Glutamatergic neuron (in vitro differentiated cells): ENCODE data around the gene PANX2. TPM values are rescaled to one million over a fixed set of nuclear protein-coding genes. Genes with fewer than 3 reads are reported as not detected.

Experiments
- DNase-seq: peaks from one replicate; pipeline ENCODE4 v3.0.0; 2022
- H3K27ac Mint-ChIP-seq: one replicate; pipeline ENCODE4 v1.8.0; 2020; ENCODE audit warnings: mild to moderate bottlenecking, mixed read lengths, inconsistent platforms; ENCODE audit not compliant: unreplicated experiment
- H3K27me3 Mint-ChIP-seq: one replicate; pipeline ENCODE4 v1.8.0; 2020; ENCODE audit warnings: mild to moderate bottlenecking, moderate library complexity, mixed read lengths, inconsistent platforms; ENCODE audit not compliant: unreplicated experiment
- H3K36me3 Mint-ChIP-seq: one replicate; pipeline ENCODE4 v1.8.0; 2020; ENCODE audit warnings: mild to moderate bottlenecking, mixed read lengths, inconsistent platforms; ENCODE audit not compliant: unreplicated experiment
- H3K4me1 Mint-ChIP-seq: one replicate; pipeline ENCODE4 v1.8.0; 2020; ENCODE audit warnings: mild to moderate bottlenecking, low read depth, mixed read lengths, inconsistent platforms; ENCODE audit not compliant: unreplicated experiment
- H3K4me3 Mint-ChIP-seq: one replicate; pipeline ENCODE4 v1.8.0; 2020; ENCODE audit warnings: mild to moderate bottlenecking, mixed read lengths, inconsistent platforms; ENCODE audit not compliant: unreplicated experiment
- H3K9me3 Mint-ChIP-seq: one replicate; pipeline ENCODE4 v1.8.0; 2020; ENCODE audit warnings: mild to moderate bottlenecking, moderate library complexity, mixed read lengths, inconsistent platforms; ENCODE audit not compliant: unreplicated experiment
- total RNA-seq: library from RNA; stranded (reverse); fragmentation: NEBNext Ultra II Directional; extraction: Animal tissue kit (Norgen Biotek cat#: 25700); gene quantifications from one replicate; pipeline ENCODE4 v1.2.1, GENCODE V29; 2021; ENCODE audit not compliant: unreplicated experiment
- TF ChIP-seq, protein P1 (sequence below): fragments of 200-600 bp; sonication (generic); IDR thresholded peaks from one replicate; pipeline ENCODE4 v1.5.0; 2021; ENCODE audit not compliant: partially characterized antibody, unreplicated experiment

PANX2 gene
- total RNA-seq, 1 donor from 2014 or later: 1.8 TPM

DNA sequence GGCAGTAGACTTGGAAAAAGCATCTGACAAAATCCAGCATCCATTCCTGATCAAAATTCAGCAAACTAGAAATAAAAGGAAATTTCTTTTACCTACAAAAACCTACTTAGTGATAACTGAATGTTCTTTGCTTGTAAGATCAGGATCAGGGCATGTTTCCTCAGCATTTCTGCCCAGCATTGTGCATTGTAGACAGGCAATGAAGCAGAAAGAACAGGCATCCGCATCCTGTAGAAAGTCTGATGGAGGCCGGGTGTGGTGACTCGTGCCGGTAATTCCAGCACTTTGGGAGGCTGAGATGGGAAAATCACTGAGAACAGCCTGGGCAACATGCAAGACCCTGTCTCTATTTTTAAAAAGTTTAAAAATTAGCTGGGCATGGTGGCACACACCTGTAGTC is 32.5 kb upstream of the PANX2 start:
- TF ChIP-seq, protein P1, sequence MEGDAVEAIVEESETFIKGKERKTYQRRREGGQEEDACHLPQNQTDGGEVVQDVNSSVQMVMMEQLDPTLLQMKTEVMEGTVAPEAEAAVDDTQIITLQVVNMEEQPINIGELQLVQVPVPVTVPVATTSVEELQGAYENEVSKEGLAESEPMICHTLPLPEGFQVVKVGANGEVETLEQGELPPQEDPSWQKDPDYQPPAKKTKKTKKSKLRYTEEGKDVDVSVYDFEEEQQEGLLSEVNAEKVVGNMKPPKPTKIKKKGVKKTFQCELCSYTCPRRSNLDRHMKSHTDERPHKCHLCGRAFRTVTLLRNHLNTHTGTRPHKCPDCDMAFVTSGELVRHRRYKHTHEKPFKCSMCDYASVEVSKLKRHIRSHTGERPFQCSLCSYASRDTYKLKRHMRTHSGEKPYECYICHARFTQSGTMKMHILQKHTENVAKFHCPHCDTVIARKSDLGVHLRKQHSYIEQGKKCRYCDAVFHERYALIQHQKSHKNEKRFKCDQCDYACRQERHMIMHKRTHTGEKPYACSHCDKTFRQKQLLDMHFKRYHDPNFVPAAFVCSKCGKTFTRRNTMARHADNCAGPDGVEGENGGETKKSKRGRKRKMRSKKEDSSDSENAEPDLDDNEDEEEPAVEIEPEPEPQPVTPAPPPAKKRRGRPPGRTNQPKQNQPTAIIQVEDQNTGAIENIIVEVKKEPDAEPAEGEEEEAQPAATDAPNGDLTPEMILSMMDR: no peak
- Mint-ChIP-seq H3K36me3 (no peaks in the 10 kb centered on the region), H3K27me3 (no peaks in the 10 kb centered on the region), H3K27ac (no peak overlapping the region), H3K4me3 (no peak overlapping the region), H3K9me3 (no peaks in the 10 kb centered on the region), H3K4me1 (no peaks in the 10 kb centered on the region)
- DNase-seq: no peak

DNA sequence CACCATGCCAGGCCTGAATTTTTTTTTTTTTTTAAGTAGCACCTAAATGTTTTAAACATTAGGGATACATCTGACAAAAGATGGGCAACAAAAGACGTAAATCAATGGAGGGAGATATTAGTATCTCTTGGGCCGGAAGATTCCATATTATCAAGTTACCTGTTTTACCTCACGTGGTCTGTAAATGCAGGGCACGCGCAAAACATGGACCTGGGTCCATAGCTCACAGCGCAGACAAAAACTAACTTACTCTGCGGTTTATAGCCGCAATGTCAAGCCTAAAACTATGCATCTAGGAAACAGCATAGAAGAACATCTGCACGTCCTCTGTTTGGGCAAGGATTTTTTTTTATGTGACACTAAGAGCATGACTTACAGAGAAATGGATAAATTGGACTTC is 31.5 kb upstream of the PANX2 start:
- DNase-seq: no peak
- Mint-ChIP-seq H3K36me3 (no peaks in the 10 kb centered on the region), H3K4me1 (no peaks in the 10 kb centered on the region), H3K27ac (no peak overlapping the region), H3K9me3 (no peaks in the 10 kb centered on the region), H3K4me3 (no peak overlapping the region), H3K27me3 (no peaks in the 10 kb centered on the region)
- TF ChIP-seq, protein P1: no peak

GRCh38 chr22:50139843-50140415 is 30.6 kb upstream of the PANX2 start:
- no peaks in the 10 kb centered on the region for H3K4me1 Mint-ChIP-seq
- DNase-seq: no peak
- no peak overlapping the region for H3K27ac Mint-ChIP-seq

GRCh38 chr22:50140615-50141014 is 29.9 kb upstream of the PANX2 start:
- Mint-ChIP-seq H3K9me3 (no peaks in the 10 kb centered on the region), H3K27ac (no peak overlapping the region), H3K4me3 (no peak overlapping the region), H3K4me1 (peaks cover 4% of the 10 kb centered on the region), H3K27me3 (peaks cover 2% of the 10 kb centered on the region), H3K36me3 (peaks cover 5% of the 10 kb centered on the region)
- DNase-seq: no peak
- TF ChIP-seq, protein P1: no peak

More at GRCh38 chr22:50139843-50140415, 30.6 kb upstream of the PANX2 start:
- TF ChIP-seq, protein P1: no peak
- no peak overlapping the region for H3K4me3 Mint-ChIP-seq
- H3K36me3 Mint-ChIP-seq: no peaks in the 10 kb centered on the region
- no peaks in the 10 kb centered on the region for H3K27me3 Mint-ChIP-seq
- H3K9me3 Mint-ChIP-seq: no peaks in the 10 kb centered on the region

DNA sequence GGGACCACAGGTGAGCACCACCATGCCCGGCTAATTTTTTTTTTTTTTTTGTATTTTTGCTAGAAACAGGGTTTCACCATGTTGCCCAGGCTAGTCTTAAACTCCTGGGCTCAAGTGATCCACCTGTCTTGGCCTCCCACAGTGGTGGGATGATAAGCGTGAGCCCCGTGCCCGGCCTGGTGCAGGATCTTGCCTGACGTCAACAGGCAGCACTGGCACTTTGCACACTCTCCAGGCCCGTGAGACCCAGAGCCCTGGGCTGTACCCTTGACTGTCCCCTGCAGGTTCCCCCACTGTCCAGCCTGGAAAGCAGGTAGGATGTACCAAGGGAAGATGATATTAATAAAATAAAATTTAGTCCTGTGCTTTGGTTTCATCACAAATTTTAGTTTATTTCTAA is 29.1 kb upstream of the PANX2 start:
- H3K27ac Mint-ChIP-seq: no peak overlapping the region
- H3K4me3 Mint-ChIP-seq: no peak overlapping the region
- TF ChIP-seq, protein P1: no peak
- H3K9me3 Mint-ChIP-seq: no peaks in the 10 kb centered on the region
- H3K4me1 Mint-ChIP-seq: peaks cover 6% of the 10 kb centered on the region
- peaks cover 5% of the 10 kb centered on the region for H3K36me3 Mint-ChIP-seq
- no peak for DNase-seq
- H3K27me3 Mint-ChIP-seq: peaks cover 2% of the 10 kb centered on the region
